Colon (tissue), 2 donors: ENCODE measurements around the gene DHRS12.

Experiments used
- FAIRE-seq: peaks from 2 replicates; lab custom pipeline; 2012; peaks lifted over from hg19 to GRCh38; lab: Jason Lieb, UNC
- donor health status: control.
- donor health status: control.

The DHRS12 gene

DNA sequence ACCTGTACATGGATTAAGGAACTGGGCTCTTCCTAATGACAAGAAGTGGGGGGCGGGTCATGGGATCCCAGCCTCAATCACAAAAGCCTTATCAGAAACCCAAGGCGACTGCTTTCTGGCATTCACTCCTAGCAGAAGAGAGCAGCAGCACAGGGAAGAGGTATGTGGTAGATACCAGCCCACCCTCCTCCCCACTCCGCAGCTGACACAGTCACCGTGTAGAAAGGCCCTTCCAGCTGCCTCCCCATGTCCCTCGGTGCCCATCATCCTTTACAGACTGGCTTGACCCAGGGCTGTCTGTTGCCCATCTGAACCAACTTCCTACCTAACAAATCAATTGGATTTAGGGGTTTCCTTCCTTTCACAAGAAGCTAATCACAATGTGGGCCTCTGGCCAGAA lies 3.1 kb upstream of the DHRS12 start:
- FAIRE-seq, result no peak

DNA sequence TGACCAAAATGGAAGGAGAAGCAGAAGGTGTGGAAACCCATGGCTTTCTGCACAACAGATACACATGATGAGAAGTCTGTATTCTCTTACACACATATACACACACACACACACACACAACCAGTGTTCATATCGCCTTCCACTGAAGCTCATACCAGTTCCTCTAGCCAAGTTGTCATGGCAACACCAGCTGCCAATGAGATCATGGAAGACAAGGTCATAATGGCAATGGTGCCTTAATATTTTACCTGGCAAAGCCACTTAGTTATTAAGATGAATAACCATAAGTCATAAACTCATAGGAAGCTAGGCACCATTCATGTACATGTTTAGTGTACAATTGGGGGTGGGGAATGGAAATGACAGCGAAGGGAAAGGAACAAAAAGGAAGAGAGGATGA lies 2.6 kb upstream of the DHRS12 start:
- FAIRE-seq, result no peak

DNA sequence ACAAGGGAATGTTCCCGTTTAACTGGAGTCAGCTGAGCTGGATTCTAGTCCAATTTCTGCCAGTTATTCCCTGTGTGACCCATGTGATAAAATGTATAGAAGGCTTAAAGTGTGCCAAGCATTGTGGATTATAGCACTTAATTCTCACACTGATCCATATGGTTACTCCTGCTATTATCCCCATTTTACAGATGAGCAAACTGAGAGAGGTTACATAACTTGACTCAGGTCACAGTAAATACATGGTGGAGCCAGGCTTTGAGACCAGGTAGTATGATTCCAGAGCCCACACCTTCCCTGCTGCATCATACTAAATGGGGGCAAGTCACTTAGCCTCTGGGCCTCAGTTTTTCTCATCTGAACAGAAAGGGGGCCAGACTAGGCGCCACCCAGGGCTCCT lies 2.0 kb upstream of the DHRS12 start:
- no peak for FAIRE-seq

DNA sequence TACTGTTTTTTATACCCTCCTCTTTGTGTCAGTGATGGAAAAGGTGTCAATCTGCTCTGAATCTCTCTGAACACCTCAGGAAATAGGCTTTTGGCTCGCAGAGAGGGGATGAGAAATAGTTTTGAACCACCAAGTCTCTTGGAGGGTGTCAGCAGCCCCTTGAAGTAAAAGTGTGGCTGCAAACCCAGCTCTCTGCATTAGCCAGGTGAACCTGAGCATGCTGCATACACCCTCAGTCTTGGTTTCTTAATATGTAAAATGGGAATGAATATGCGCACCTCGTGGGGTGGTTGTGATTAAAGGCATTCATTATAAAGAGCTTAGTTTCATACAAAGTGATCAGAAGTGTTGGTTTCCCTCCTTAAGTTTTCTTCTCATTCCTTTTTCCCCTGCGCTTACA lies 1.4 kb upstream of the DHRS12 start:
- no peak for FAIRE-seq

DNA sequence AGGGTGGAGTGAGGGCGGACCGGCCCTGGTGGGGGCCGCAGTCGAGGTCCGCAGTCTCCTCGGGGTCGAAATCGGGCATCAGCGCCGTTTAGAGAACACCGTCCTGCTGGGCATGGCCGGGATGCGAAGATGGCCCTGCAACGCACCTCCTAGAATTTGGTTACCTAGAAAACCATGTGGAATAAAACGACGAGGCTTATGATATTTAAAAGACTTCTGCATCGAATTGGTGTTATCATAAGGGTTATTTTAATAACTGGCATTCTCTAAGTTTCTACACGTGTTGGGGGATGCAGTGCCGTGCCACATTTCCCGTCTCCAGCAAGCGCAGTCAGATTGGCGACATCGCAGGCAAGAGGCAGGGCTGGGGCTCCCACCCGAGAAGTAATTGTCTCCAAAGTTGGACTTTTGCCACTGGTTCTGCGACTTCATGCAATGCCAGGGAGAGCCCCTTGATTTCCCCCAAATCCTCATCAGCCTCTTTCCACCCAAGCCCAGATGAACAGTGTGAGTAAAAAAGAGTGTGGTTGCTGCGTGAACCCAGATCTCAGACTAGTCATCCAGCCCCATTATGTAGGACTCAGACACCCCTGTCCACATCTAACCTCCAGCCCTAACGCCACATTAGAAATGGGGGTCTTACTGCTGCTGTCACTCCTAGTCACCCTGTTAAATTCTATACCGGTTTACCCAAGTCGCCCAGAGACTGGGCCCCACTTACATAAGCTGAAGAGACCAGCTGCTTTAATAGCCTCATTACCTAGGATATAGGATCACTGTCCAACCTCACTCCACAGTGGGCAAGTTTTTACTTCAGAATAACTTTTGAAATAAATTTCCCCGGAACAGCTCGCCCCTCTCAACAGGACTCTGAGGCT lies 571 bp upstream of the DHRS12 start:
- no peak for FAIRE-seq

DNA sequence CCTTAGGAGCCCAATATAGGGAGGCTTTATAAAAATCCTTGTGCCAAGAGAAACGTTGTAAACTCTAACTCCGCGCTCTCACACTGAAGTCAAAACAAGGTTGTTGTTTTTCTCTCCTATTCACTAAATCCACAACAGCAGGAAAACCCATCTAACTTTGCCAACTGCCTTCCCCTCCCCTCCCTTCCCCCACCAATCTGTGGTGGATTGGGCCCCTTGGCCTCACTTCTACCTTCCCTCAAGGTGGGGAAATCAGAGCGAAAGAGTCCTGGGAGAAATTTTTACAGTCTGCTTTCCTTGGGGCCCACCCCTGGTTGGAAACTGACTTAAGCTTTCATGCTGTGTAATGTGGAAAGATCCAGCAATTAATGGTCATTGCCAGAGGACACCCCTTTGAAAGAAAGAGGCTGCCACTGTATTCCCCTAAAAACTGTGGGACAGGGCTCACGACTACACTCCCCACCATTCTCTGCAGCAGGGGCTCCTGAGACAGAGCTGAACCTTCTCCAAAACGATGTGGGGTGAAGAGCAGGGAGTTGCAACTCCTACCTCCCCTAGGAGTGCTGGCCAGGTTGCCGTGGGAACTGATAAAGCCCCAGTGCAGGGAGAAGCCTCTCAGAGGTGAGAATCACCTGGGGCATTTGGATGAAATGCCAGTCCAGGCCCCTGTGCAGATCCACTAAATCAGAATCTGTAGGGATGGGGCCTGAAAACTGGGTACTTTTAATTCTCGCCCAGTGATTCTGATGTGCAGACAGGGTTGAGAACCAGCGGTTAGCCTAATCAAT lies 1.1 kb downstream of the DHRS12 start:
- no peak for FAIRE-seq

DNA sequence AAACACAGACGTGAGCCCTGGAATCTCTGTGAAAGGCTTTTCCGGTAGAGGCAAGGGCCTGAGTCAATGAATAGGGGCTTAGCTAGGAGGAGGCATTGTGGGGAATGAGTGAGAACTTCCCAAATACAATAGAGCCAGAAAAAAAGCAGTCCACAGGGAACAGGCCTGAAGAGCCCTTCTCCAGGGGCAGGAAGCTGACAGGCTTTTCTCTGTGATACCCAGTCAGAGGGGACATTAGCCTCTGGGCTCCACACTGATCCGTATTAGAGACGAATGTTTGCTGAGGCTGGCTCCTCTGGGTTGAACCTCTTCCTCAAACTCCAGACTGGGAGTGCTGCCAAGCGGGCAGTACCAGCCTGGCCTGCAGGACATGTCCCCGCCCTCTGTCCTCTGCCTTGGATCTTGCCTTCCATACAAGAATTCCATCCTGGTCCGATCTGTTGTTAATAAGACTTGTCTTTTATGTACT lies 2.3 kb downstream of the DHRS12 start:
- no peak for FAIRE-seq

DNA sequence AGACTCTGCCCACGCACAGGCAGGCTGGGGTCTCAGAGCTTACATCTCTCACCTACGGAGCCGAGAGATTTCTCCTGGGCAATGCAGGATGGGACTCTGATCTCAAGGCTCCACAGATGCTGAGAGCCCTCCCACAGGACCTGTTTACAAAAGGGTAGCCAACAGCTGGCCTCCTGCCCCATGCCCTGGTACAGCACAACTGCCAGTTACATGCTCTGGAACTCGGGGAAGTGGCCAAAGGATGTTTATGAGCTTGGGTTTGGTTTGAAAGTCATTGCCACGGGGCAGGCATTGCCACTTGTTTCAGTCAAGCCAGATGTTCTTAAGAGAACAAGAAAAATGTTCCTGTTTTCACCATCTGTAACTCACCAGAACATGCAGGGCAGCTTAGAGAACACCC lies 3.5 kb downstream of the DHRS12 start:
- FAIRE-seq, result no peak

DNA sequence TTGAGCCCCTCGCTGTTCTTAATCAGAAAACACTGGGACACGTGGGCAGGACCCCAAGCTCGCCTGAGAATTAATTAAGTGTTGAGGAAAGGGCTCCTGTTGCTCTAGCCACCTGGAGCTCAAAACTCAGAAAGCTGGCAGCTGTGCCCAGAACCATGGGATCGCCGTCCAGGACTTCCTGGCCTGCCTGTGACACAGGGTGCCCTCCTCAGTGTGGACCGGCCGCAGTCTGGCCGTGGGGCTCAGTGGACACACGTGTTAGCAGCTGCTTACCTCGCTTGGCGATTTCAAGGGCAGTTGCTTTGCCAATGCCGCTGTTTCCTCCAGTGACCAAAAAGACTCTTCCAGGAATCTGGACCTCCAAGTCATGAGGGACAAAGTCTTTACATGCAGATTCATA lies 4.7 kb downstream of the DHRS12 start:
- no peak for FAIRE-seq

DNA sequence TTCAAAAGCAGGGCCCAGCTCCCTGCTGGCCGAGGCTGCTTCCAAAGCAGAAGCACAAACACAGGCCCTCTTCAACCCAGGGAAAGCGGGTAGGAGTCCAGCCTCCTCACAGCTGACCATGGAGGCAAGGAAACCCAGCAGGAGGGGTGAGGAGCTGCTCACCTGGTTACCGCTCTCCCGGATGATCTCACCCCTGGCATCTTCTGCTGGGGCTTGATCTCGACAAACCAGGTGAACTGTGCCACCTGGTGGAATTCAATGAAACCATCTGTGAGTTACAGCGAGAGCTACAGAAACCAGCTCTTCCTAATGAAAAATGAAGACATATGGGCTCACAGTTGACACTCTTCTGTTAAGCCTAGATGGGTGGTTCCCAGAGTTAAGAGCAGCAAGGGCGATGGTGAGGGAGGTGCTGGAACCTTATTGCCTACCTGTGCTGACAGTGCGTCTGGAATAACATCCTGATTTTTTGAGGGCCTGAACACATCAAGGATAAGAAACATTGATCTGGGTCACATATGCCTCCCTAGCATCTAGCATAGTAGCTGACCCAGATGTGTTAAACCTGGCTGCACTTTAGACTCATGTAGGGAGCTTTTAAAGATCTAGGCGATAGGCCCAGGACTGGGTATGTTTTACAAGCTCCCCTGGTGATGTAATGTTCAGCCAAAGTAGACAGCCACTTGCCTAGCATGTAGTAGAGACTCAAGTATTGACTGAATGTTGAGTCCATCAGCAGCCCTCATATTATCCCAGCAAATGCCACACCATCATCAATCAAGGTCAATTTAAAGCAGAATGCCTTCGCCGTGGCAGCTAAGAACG lies 6.1 kb downstream of the DHRS12 start:
- no peak for FAIRE-seq

DNA sequence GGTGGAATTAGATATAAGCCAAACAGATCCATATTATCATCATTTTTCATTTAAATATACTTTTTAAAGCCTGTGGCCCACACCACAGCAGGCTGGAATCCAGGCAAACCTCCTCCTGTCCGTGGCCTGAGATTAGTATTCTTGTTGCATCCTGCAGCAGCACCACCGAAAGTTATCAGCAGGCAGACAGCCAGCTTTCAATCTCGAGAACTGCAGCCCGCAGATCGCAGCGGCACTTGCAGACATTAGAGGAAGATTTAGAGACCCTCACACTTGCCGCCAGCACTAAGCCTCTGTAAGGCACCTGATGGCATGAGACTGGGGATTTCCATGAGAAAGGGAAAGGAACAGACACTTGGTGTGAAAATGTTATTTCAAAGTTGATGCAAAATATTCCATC lies 7.4 kb downstream of the DHRS12 start:
- no peak for FAIRE-seq

DNA sequence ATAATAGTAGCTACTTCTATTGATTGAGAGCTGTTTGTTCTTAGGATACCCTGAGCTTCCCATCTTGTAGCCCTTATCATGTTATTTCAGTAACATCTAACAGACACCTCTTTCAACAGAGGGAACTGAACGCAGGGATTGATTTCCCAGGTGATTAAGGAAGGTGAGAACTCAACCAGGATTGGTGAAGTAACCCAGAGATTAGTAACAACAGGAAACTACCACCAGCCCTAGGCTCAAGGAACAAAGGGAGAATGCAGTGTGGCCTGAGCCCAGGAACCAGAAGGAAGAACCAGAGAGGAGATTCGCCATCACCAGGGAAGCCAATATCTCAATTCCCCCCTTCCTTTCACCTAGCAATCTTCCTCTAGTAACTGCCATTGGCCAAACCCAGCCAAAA lies 8.5 kb downstream of the DHRS12 start:
- FAIRE-seq, result no peak

DNA sequence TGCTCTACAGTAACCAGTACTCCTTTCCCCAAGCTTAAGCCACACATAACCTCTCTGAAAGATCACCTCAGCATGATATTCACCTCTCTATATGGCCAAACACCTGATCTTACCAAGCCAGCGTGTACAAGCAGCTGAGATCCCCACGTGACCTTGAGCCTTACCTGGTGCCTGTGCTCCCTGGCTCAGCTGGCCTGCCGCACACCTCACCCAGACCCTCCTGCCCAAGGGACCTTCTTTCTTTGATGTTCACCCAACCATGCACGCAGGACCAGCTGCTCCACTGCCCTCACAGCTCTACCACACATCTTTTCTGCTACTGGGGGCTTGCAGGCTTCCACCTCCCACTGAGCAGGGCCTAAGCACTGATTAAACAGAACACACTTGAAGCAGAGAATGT lies 9.0 kb downstream of the DHRS12 start:
- no peak for FAIRE-seq

DNA sequence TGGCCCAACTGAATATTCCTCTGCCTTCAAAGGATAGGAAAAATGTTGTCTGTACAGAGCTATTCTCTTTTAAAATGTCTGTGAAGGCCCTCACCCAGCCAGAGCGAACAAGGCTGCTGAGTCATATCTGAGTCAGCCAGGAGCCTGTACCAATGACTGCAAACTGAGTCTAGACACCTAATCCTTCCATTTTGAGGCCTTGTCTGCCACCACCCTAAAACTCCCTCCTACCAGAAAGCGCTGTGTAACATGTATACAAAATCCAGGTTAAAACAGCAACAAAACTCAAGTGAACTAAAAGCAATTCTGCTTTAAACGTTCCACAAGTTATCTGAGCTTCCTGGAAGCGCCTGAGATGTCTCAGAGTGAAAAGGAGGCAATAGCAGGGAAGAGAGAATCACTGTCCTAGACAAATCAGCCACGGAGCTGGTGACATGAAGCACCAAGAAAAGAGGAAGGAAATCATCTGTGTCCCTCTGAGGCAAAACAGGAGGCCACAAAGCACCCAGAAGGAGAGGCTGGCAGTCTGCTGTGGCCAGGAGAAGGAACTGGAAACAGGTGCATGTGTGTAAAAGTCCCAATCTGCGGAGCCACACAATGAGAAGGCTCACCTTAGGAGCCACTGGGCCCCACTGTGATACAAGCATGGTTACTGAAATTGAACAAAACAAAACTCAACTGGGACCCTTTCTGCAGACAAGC lies 10.2 kb downstream of the DHRS12 start:
- no peak for FAIRE-seq

DNA sequence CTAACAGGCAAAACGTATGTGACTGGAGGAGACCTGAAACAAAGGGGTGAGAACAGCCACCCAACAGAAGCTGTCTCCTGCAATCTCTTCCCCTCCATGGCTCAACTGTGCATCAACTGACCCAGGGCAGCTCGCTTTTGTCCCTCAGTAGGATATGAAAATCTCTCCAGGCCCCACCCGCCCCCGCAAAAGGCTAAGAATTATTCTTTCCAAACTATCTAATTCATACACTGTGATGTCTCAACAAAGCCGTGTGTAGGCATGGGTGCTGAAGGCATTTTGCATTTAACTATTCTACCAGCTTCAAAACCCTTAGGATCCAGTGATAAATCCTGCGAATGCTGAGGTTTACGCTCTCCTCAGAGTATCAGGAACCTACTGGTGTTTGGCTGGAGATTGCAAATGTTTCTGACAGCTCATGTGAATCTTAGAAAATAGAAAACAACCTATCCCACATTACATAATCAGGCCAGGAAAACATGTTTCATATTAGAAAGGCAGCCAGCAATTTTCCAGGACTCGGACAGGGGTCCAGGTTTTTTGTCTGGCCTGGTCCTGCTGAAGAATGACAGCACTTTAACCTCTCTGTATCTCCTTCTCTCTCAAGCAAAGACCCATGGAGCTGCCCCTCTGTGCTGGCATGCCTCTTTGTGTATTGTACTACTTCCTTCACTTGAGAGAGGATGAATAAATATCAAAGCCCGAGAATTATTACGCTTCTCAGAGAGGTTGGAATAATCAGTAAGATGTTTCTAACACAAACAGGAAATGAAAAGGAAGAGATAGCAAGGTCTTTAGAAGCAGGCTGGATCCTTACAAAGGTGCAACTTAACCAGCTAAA lies 17.3 kb downstream of the DHRS12 start:
- no peak for FAIRE-seq

DNA sequence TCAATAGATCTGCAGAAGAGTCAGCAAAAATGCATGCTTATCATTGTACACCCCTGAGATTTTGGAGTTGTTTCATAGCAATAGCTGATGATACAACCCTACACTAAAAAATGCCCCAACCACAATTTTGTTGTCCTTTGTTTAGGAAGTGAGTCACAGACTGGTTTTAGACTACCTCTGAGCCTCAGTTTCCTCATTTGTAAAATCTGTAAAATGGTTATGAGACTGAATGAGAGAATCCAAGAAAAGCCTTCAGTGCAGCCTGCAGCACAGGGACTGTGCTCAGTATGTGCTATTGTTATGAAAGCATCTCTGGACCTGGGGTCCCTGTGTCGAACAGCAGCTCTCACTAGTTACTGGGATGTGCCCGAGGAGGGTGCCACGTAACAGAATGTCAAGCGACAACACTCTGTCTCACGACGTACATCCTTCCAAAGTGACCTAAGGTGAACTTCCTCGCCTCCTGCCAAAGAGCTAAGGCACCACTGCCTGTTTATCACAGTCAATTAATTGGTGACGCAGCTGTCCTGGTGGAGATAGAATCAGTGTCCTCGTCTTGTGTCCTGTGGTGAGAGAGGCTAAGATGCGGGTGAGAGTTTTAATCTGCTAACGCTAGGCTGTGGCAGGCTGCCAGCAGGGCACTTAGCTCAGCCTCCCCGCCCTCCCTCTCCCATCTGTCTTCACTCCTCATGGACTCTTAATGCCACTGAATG lies 18.1 kb downstream of the DHRS12 start:
- no peak for FAIRE-seq

DNA sequence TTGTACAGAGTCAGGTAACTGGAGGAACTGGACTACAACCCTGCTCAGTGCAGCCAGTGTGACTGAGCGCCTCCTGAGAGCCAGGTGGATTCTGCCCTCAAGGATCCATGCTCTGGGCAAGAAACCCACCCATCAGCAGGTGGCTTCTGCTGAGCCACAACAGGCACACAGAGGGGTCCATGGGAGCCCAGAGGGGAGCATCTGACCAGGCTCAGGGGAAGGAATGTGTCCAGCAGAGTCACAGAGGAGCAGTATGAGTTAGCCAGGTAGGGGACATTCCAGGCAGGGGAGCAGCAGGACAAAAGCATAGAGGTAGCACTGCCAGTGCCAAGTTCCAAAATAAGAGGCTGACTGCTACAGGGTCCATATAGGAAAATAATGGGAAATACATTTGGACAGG lies 19.9 kb downstream of the DHRS12 start:
- no peak for FAIRE-seq

DNA sequence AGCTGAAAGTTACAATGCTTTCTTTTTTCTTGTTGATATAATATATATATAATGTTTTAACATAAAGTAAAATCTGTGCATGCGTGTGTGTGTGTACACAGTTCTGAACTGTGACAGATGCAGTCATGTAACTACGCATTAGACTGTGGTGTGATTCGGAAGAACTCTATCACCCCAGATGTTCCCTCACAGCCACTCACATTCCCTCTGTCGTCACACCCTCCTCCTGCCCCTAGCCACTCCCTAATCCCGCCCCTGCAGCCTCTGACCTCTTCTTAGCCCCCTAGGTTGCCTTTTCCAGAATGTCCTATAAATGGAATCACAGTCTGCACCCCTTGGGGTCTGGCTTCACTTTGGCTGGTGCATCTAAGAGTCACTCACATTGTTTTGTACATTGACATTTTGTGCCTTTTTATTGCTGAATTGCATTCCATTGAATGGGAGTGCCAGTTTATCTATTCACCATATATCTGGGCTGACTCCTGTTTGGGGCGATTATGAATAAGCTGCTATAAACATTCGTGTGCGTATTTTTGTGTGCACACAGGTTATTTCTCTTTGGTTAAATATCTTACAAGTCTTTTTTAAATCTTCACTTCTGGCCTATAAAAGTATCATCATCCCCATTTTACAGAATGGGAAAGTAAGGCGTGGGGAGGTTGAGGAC lies 20.4 kb downstream of the DHRS12 start:
- no peak for FAIRE-seq

DNA sequence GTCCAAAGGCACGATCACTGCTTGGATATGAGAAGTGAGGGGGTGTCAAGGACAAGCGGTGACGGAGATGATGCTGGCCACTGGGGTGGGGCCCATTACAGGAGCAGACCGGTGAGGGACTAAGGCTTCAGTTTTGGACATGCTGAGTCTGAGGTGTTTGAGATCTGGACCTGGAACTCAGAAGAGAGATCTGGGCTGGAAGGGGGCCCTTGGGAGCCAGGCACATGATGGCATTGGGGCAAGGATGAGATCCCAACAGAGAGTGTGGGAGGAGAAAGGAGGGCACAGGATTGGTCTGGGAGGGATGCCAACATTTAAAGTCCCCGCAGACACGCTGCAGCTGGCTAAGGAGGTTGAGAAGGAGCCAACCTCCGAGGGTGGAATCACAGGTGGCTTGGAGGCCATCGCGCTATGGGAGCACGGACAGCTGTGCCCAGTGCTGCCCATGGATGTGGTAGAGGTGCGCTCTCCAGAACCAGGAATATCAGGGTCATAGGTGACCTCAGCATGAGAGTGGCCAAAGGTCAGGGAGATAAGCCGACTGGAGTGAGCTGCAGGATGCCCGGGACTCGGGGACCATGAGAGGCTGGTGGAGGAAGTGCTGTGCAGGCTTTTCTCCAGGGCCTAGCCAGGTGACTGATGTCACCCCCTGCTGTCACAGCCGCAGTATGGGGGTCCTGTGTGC lies 21.8 kb downstream of the DHRS12 start:
- no peak for FAIRE-seq
